Muscle of leg (tissue), 11 donors: ENCODE data around the gene MAGI2. TPM values are rescaled to one million over a fixed set of nuclear protein-coding genes. Genes with fewer than 3 reads are reported as not detected.

Experiments
- DNase-seq: peaks from one replicate; pipeline ENCODE4 v3.0.0; 2013
- H3K27ac ChIP-seq: one replicate; pipeline ENCODE4 v1.5.1; 2013; ENCODE audit warnings: mild to moderate bottlenecking, low read length, control low read depth
- H3K27me3 ChIP-seq: one replicate; pipeline ENCODE4 v1.6.1; 2013; ENCODE audit warnings: low read length; ENCODE audit not compliant: control insufficient read depth, insufficient read depth
- H3K36me3 ChIP-seq: one replicate; pipeline ENCODE4 v1.6.1; 2013; ENCODE audit warnings: low read length; ENCODE audit not compliant: control insufficient read depth, insufficient read depth
- H3K4me1 ChIP-seq: one replicate; pipeline ENCODE4 v1.6.1; 2013; ENCODE audit warnings: low read length; ENCODE audit not compliant: control insufficient read depth, insufficient read depth
- H3K4me3 ChIP-seq: one replicate; pipeline ENCODE4 v1.5.1; 2013; ENCODE audit warnings: low read length, control low read depth
- H3K9me3 ChIP-seq: replicated peaks from 2 replicates; pipeline ENCODE4 v1.6.1; 2013; ENCODE audit warnings: low read depth, low read length; ENCODE audit not compliant: control insufficient read depth
- WGBS: methylation state at CpG from one replicate; pipeline ENCODE4 v1.1.5; 2013; ENCODE audit warnings: missing lambda C conversion rate; ENCODE audit not compliant: insufficient coverage; 5-methylcytosine and 5-hydroxymethylcytosine counted together
- polyA plus RNA-seq, 8 donors: library from polyadenylated mRNA; unstranded; fragments of 120-200 nt; gene quantifications; one replicate each; pipeline versions ENCODE4 v1.2.1 to v1.2.3, GENCODE V29; 2013; ENCODE audit warnings: inconsistent platforms in 1 of 8, low replicate concordance in 1 of 8; ENCODE audit not compliant: insufficient read length in 8 of 8, insufficient read depth in 1 of 8
- total RNA-seq: library from RNA; stranded (reverse); fragments of 120-200 nt; gene quantifications from one replicate; pipeline ENCODE4 v1.2.4, GENCODE V29; 2013

MAGI2 gene
- total and polyA plus RNA-seq, 9 donors: 3.5 to 6.3 (median 5.2) TPM

- H3K4me1 ChIP-seq: no peaks in the 10 kb centered on the region
- H3K27me3 ChIP-seq: no peaks in the 10 kb centered on the region
- H3K36me3 ChIP-seq: no peaks in the 10 kb centered on the region
- no peak overlapping the region for H3K4me3 ChIP-seq
- WGBS: no CpG with 5 or more reads among the region's 2 CpGs
- no peak overlapping the region for H3K27ac ChIP-seq
- no peaks in the 10 kb centered on the region for H3K9me3 ChIP-seq
- DNase-seq: no peak
Observed at GRCh38 chr7:78143661-78144060, 1309.8 kb downstream of the MAGI2 start.

- no peaks in the 10 kb centered on the region for H3K36me3 ChIP-seq
- no peak overlapping the region for H3K27ac ChIP-seq
- H3K27me3 ChIP-seq: no peaks in the 10 kb centered on the region
- no peak for DNase-seq
- no peaks in the 10 kb centered on the region for H3K4me1 ChIP-seq
- H3K9me3 ChIP-seq: no peaks in the 10 kb centered on the region
- no peak overlapping the region for H3K4me3 ChIP-seq
- no CpG with 5 or more reads among the region's 9 CpGs for WGBS
Observed at GRCh38 chr7:78141522-78142281, 1311.8 kb downstream of the MAGI2 start.

GRCh38 chr7:78140109-78140508, 1313.4 kb downstream of the MAGI2 start:
- Histone ChIP-seq H3K9me3 (no peaks in the 10 kb centered on the region), H3K27me3 (no peaks in the 10 kb centered on the region), H3K36me3 (no peaks in the 10 kb centered on the region), H3K4me1 (no peaks in the 10 kb centered on the region), H3K27ac (no peak overlapping the region), H3K4me3 (no peak overlapping the region)
- no CpG with 5 or more reads among the region's 2 CpGs for WGBS
- DNase-seq: no peak

GRCh38 chr7:78139335-78139734, 1314.1 kb downstream of the MAGI2 start:
- Histone ChIP-seq H3K36me3 (no peaks in the 10 kb centered on the region), H3K27me3 (no peaks in the 10 kb centered on the region), H3K4me3 (no peak overlapping the region), H3K27ac (no peak overlapping the region), H3K9me3 (no peaks in the 10 kb centered on the region), H3K4me1 (no peaks in the 10 kb centered on the region)
- WGBS: 80% methylated on average over 1 of the region's 3 CpGs
- no peak for DNase-seq

GRCh38 chr7:78134774-78135173, 1318.7 kb downstream of the MAGI2 start:
- H3K4me3 ChIP-seq: no peak overlapping the region
- H3K9me3 ChIP-seq: no peaks in the 10 kb centered on the region
- no peak overlapping the region for H3K27ac ChIP-seq
- no peak for DNase-seq
- peaks cover 2% of the 10 kb centered on the region for H3K4me1 ChIP-seq
- H3K27me3 ChIP-seq: no peaks in the 10 kb centered on the region
- no peaks in the 10 kb centered on the region for H3K36me3 ChIP-seq
- WGBS: 88% methylated on average over 10 of the region's 11 CpGs

GRCh38 chr7:78134256-78134655, 1319.2 kb downstream of the MAGI2 start:
- no peaks in the 10 kb centered on the region for H3K36me3 ChIP-seq
- 67% methylated on average over 1 of the region's 2 CpGs for WGBS
- H3K4me1 ChIP-seq: peaks cover 2% of the 10 kb centered on the region
- no peak overlapping the region for H3K4me3 ChIP-seq
- no peaks in the 10 kb centered on the region for H3K9me3 ChIP-seq
- peak; percentile 30 for DNase-seq
- no peaks in the 10 kb centered on the region for H3K27me3 ChIP-seq
- H3K27ac ChIP-seq: no peak overlapping the region

- H3K9me3 ChIP-seq: no peaks in the 10 kb centered on the region
- H3K4me3 ChIP-seq: no peak overlapping the region
- 32% methylated on average over 3 of the region's 5 CpGs for WGBS
- peak; percentile 6 for DNase-seq
- no peaks in the 10 kb centered on the region for H3K36me3 ChIP-seq
- H3K4me1 ChIP-seq: peaks cover 2% of the 10 kb centered on the region
- no peaks in the 10 kb centered on the region for H3K27me3 ChIP-seq
- H3K27ac ChIP-seq: no peak overlapping the region
Observed at GRCh38 chr7:78130446-78131215, 1322.8 kb downstream of the MAGI2 start.

GRCh38 chr7:78129865-78130264, 1323.6 kb downstream of the MAGI2 start:
- H3K9me3 ChIP-seq: no peaks in the 10 kb centered on the region
- no peak overlapping the region for H3K27ac ChIP-seq
- H3K4me3 ChIP-seq: no peak overlapping the region
- WGBS: no CpG with 5 or more reads among the region's 4 CpGs
- H3K4me1 ChIP-seq: peaks cover 2% of the 10 kb centered on the region
- H3K27me3 ChIP-seq: no peaks in the 10 kb centered on the region
- DNase-seq: no peak
- H3K36me3 ChIP-seq: no peaks in the 10 kb centered on the region

- peaks cover 2% of the 10 kb centered on the region for H3K4me1 ChIP-seq
- 95% methylated on average over 3 of the region's 7 CpGs for WGBS
- no peaks in the 10 kb centered on the region for H3K36me3 ChIP-seq
- H3K27me3 ChIP-seq: no peaks in the 10 kb centered on the region
- no peak overlapping the region for H3K4me3 ChIP-seq
- no peak for DNase-seq
- H3K9me3 ChIP-seq: no peaks in the 10 kb centered on the region
- no peak overlapping the region for H3K27ac ChIP-seq
Observed at GRCh38 chr7:78127009-78127408, 1326.5 kb downstream of the MAGI2 start.

GRCh38 chr7:78125884-78126283, 1327.6 kb downstream of the MAGI2 start:
- H3K27ac ChIP-seq: no peak overlapping the region
- no peak for DNase-seq
- H3K4me1 ChIP-seq: peaks cover 1% of the 10 kb centered on the region
- no CpG with 5 or more reads among the region's 2 CpGs for WGBS
- H3K27me3 ChIP-seq: no peaks in the 10 kb centered on the region
- no peaks in the 10 kb centered on the region for H3K36me3 ChIP-seq
- H3K9me3 ChIP-seq: no peaks in the 10 kb centered on the region
- no peak overlapping the region for H3K4me3 ChIP-seq
